ENCODE measurements around the gene CACNA2D1.

CACNA2D1 gene

GRCh38 chr7:82270870-82271269 is 172.7 kb downstream of the CACNA2D1 start:
- no peak for DNase-seq

- DNase-seq: no peak
Observed at GRCh38 chr7:82268632-82269031, 174.9 kb downstream of the CACNA2D1 start.

- no peak for DNase-seq
Observed at GRCh38 chr7:82266081-82266480, 177.5 kb downstream of the CACNA2D1 start.

DNA sequence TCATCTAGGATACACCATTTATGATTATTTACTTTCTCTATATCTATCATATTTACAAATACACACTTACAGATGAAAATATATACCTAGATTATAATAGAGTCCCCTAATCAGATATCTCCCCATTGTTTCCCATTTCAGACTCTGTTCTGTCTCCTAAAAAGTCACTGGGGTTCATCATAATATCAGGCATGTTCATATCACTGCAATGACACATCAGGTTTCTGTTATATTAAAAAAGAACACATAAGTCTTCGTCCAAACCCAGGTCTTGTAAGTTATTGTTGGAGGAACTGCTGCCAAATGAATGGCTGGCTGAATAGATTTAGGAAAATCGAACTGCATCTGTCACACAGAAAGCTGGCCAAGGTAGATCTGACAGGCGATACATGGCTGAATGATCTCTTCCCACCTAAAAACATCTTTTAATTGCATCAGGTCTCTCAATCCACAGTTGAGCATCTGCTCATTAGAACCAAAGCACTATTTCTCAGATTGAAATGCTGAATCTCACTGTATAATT is 178.7 kb downstream of the CACNA2D1 start:
- no peak for DNase-seq

DNA sequence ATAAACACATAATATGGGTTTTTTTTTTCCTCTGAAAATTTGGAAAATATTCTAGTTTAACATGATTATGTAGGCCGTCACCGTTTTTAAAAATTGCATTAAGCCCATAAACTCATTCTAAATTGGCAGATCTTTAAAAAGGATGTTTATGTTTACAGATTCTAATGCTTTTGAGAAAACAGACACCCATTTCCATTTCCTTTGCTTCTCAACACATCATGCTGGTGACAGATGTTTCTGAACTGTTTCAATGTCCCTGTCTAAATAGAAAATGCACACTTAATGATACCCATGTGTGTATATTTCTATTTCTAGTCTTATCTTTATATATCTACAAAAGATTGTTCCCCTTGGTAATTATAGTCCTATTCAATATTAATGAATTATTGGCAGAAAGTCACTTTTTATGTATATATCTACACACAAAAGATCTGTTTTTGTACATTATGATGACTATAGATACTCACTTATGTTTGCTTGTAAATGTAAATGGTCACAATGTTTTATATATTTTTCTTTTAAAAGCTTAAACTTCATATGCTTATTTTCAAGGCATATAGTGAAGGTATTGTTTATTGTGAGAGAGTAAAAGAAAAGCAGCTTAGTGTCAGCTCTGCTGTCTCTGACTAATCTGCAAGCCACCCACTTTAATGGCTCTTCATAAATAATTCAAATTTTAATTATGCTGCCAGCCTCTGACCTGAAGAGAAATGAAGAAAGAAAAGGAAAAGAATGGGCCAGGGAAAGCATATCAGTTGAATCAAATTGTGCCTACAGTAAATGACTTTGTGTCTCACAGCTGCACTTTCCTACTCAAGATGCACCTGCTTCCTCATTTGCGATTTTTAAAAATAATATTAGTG is 179.4 kb downstream of the CACNA2D1 start:
- no peak for DNase-seq

DNA sequence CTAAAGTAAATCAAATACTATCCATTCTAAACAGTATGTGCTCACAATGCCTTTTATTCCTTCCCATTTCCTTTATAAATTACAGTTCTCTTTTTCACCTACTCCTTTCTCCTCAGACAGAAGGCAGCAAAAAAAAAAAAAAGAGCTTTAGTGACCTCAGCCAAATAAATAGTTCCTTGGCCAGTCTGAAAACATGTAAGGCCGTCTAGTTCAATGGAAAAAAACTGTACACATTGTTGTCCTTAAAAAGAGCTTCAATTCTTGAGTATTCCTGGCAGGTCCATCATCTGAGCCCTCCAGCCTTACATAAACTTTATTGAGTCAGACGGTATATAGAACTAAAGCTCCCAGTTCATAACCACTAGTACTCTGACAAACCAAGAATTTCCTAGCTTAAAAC is 185.4 kb downstream of the CACNA2D1 start:
- no peak for DNase-seq

GRCh38 chr7:82257118-82257695 is 186.4 kb downstream of the CACNA2D1 start:
- DNase-seq: no peak

DNA sequence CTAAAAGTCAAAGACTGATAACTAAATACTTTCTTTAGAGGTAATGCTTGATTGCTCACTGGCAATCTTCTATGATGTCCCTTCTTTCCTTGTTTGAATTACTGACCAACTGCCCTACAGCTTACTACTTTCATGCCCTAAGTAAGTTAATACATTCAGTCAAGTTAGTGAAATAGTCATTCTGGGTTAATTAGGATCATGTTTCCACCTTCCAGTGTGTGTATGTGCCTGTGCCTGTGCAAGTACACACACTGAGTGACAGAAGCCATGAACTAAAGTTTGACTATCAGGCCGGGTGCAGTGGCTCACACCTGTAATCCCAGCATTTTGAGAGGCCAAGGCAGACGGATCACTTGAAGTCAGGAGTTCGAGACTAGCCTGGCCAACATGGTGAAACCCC is 187.9 kb downstream of the CACNA2D1 start:
- DNase-seq: no peak

- no peak for DNase-seq
Observed at GRCh38 chr7:82250598-82250997, 193.0 kb downstream of the CACNA2D1 start.

- no peak for DNase-seq
Observed at GRCh38 chr7:82249979-82250378, 193.6 kb downstream of the CACNA2D1 start.

DNA sequence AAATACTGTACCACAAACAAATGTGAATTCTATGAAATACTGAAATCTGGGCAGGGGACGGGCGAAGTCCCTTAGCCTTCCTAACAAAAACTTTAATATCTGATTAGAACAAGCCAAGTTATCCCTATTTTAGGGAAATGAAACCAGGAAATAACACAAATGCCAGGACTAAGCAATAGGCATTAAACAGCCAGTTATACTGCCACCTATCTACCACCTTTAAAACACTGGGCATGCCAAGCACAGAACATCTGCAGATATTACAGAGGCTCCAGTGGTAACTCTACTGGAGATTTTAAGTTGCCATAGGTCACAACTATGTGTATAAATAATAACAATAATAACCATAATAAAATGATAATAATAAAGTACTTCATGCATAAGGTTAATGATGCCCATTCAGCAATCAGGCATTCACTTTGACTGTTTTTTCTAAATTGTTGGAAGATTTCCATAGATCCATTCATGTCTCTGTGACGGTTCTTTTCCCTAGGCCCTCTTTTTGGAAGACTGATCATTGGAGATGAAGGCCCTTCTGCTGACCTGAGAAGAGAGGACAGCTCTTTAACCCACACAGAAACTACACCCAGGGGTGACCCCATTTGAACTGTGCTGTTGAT is 195.7 kb downstream of the CACNA2D1 start:
- DNase-seq: no peak

- no peak for DNase-seq
Observed at GRCh38 chr7:82244947-82245517, 198.5 kb downstream of the CACNA2D1 start.

DNA sequence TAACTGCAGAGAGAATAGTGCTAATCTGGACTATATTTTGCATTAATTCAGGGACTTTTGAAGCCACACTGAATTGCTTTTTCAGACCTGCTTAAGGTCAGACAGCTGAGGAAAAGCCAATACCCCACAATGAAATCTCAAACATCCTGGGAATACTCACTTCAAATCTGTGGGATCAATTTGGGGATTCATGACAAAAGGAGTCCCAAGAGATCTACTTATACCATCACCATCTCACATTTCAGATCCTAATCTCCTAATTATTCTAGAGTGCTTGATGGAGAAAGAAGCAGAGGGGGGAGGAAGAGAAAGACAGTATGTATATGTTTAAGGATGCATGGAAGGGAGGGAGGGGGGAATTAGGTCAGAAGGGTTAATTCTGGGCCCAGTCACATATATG is 202.2 kb downstream of the CACNA2D1 start:
- no peak for DNase-seq

DNA sequence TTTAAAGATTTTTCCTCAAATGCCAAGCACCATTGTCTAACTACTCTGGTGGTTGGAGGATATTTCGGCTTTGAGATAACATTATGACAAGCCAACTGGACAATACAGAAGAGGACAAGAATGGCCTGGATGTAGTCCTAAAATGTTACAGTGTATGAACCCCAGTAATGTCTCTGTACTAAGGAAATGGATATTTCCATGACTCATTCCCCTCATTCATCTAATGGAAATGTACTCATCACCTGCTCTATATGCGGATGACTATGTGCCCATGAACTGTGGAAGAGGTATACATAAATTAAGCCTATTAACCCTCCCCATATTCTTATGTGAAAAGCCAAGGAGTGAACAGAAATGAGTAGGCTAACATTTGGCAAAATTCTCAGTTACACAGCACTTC is 207.9 kb downstream of the CACNA2D1 start:
- DNase-seq: no peak

- DNase-seq: no peak
Observed at GRCh38 chr7:82234457-82235049, 209.0 kb downstream of the CACNA2D1 start.

GRCh38 chr7:82230811-82231581 is 212.6 kb downstream of the CACNA2D1 start:
- DNase-seq: no peak

GRCh38 chr7:82229164-82229563 is 214.4 kb downstream of the CACNA2D1 start:
- DNase-seq: no peak

DNA sequence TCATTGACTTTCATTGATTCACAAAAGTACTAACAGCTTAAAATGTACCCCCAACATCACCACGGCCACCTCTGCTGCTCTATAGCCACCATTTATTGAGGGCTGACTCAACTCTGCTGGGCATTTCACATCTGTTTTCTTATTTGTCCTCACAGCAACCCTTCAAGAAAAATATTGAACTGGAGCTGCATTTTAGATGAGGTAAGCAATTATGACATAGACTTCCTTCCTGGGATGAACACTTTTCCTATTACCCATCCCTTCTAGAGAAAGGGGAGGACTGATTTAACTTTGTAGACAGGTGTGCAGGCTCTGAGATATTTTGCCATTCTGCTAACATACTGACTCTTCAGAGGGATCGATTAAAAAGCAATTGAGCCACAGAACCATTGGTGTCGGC is 217.4 kb downstream of the CACNA2D1 start:
- no peak for DNase-seq

DNA sequence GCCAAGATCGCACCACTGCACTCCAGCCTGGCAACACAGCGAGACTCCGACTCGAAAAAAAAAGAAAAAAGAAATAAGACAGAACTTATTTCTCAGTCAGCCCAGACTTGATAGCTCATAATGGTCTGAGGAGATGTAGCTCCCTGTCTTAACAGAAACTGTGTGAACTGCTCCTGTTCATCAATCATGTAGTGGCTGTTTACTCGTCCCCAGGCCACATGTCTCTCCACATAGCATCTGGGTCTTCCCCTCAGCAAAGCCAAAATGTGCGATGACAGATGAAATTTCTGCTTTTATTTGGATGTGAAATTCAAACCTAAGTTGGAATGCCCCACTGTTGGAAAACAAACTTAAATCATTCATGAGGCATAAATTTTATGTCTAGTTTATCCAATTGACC is 219.0 kb downstream of the CACNA2D1 start:
- no peak for DNase-seq

GRCh38 chr7:82223580-82223979 is 220.0 kb downstream of the CACNA2D1 start:
- DNase-seq: no peak

GRCh38 chr7:82221152-82221674 is 222.4 kb downstream of the CACNA2D1 start:
- no peak for DNase-seq

DNA sequence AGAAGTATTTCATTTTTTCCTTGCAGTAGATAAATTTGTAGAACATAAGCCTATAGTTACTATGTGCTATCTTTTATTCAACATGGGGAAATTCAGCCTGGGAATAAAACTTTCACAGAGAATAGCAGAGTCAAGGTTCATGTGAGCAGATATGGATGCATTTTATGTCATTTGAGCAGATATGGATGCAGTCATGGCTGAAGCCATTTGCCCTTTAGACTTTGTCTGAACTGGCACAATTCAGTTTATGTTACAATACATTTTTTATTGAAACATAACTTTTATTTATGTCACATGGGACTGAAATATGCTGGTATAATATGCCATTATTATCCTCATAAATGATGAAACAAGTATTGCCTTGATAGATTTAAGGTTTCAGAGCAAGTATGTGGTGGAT is 231.1 kb downstream of the CACNA2D1 start:
- DNase-seq: no peak

Data from CD4-positive, alpha-beta T cell treated with Interleukin-6 for 4 hours (primary cell).